Retinal pigment epithelial cell (primary cell): ENCODE data around the gene SPIB.

Source experiments
- DNase-seq: peaks from one replicate; pipeline ENCODE4 v3.0.0-alpha.2; 2010; ENCODE audit warnings: low read depth
- H3K4me3 ChIP-seq: 2 replicates; pipeline ENCODE4 v1.5.1; 2011; ENCODE audit warnings: mild to moderate bottlenecking, low read length, control low read depth, moderate library complexity
- CTCF ChIP-seq: conservative IDR thresholded peaks from 2 replicates; pipeline ENCODE4 v1.5.1; 2011; ENCODE audit warnings: low read depth, low read length, control low read depth, inconsistent platforms

The SPIB gene

GRCh38 chr19:50457300-50457699 lies 38.6 kb downstream of the SPIB start:
- no peak overlapping the region for H3K4me3 ChIP-seq
- DNase-seq, result no peak
- no peak for TF ChIP-seq CTCF

GRCh38 chr19:50458396-50459066 lies 39.8 kb downstream of the SPIB start:
- no peak for DNase-seq
- no peak overlapping the region for H3K4me3 ChIP-seq
- TF ChIP-seq CTCF, result no peak

GRCh38 chr19:50459067-50459456 lies 40.3 kb downstream of the SPIB start:
- TF ChIP-seq CTCF, result no peak
- no peak overlapping the region for H3K4me3 ChIP-seq
- DNase-seq, result no peak

- no peak overlapping the region for H3K4me3 ChIP-seq
- no peak for TF ChIP-seq CTCF
- no peak for DNase-seq
Measured at GRCh38 chr19:50459638-50460037, 40.9 kb downstream of the SPIB start.

- TF ChIP-seq CTCF, result peak; percentile 43
- H3K4me3 ChIP-seq, result no peak overlapping the region
- DNase-seq, result peak; percentile 71
Measured at GRCh38 chr19:50460161-50460765, 41.5 kb downstream of the SPIB start.

GRCh38 chr19:50461066-50461875 lies 42.5 kb downstream of the SPIB start:
- TF ChIP-seq CTCF, result peak; percentile 85
- peak; percentile 19 for DNase-seq
- H3K4me3 ChIP-seq, result no peak overlapping the region
